Gastrocnemius medialis (tissue), 4 donors: ENCODE measurements around the gene IL23A.

ENCODE experiments used
- POLR2A ChIP-seq, 2 donors: fragments of 450-650 bp; IDR thresholded peaks; one replicate each; pipeline ENCODE4 v1.6.1; 2017; ENCODE audit warnings: antibody characterized with exemption in 2 of 2, mild to moderate bottlenecking in 2 of 2, moderate library complexity in 2 of 2
- TF ChIP-seq, protein P1 (sequence below), 5 experiments: fragments of 450-650 bp in 3 of 5; fragments of 200-600 bp in 2 of 5; sonication (generic) in 2 of 5; IDR thresholded peaks in 4 of 5; conservative IDR thresholded peaks in 1 of 5; 1 replicate in 4 of 5; 2 replicates in 1 of 5; pipeline ENCODE4 v1.5.1; 2016 to 2019; ENCODE audit warnings: antibody characterized with exemption in 5 of 5, mild to moderate bottlenecking in 3 of 5, moderate library complexity in 3 of 5

- TF ChIP-seq, protein P1, sequence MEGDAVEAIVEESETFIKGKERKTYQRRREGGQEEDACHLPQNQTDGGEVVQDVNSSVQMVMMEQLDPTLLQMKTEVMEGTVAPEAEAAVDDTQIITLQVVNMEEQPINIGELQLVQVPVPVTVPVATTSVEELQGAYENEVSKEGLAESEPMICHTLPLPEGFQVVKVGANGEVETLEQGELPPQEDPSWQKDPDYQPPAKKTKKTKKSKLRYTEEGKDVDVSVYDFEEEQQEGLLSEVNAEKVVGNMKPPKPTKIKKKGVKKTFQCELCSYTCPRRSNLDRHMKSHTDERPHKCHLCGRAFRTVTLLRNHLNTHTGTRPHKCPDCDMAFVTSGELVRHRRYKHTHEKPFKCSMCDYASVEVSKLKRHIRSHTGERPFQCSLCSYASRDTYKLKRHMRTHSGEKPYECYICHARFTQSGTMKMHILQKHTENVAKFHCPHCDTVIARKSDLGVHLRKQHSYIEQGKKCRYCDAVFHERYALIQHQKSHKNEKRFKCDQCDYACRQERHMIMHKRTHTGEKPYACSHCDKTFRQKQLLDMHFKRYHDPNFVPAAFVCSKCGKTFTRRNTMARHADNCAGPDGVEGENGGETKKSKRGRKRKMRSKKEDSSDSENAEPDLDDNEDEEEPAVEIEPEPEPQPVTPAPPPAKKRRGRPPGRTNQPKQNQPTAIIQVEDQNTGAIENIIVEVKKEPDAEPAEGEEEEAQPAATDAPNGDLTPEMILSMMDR (IDR thresholded peaks at IDR 0.05 in 4 of 5, conservative IDR thresholded peaks at IDR 0.05 in 1 of 5): no peak
- no peak for TF ChIP-seq POLR2A (IDR thresholded peaks at IDR 0.05)
These were observed 23.4 kb upstream of the IL23A start for GRCh38 chr12:56315249-56315621.
